SKM-1 (cell line): ENCODE results near the gene PTPRH.

Experiments
- DNase-seq: peaks from one replicate; lab custom pipeline; 2025; ENCODE audit not compliant: unreplicated experiment; lab: John Stamatoyannopoulos, UW

Gene PTPRH

GRCh38 chr19:55208880-55209692 is at the start of gene PTPRH:
Gene PTPRH (minus strand): TSS chr19:55209501. CDS start chr19:55209433, 68 bp downstream.
- DNase-seq, result no peak

- DNase-seq, result no peak
Observed at GRCh38 chr19:55258476-55258827, 49.2 kb upstream of the PTPRH start.

GRCh38 chr19:55257461-55258420 is 48.4 kb upstream of the PTPRH start:
- DNase-seq, result no peak

GRCh38 chr19:55256562-55257460 is 47.5 kb upstream of the PTPRH start:
- DNase-seq, result no peak

- no peak for DNase-seq
Observed at GRCh38 chr19:55255618-55256423, 46.5 kb upstream of the PTPRH start.

- no peak for DNase-seq
Observed at GRCh38 chr19:55254625-55254977, 45.3 kb upstream of the PTPRH start.

GRCh38 chr19:55253842-55254624 is 44.7 kb upstream of the PTPRH start:
- DNase-seq, result peak; percentile 64

GRCh38 chr19:55252760-55253663 is 43.7 kb upstream of the PTPRH start:
- DNase-seq, result no peak

- no peak for DNase-seq
Observed at GRCh38 chr19:55251341-55252081, 42.2 kb upstream of the PTPRH start.

GRCh38 chr19:55250262-55251036 is 41.1 kb upstream of the PTPRH start:
- no peak for DNase-seq

GRCh38 chr19:55249841-55250240 is 40.5 kb upstream of the PTPRH start:
- no peak for DNase-seq

- no peak for DNase-seq
Observed at GRCh38 chr19:55248704-55249103, 39.4 kb upstream of the PTPRH start.

- DNase-seq, result no peak
Observed at GRCh38 chr19:55248166-55248675, 38.9 kb upstream of the PTPRH start.

- no peak for DNase-seq
Observed at GRCh38 chr19:55247621-55248099, 38.4 kb upstream of the PTPRH start.

GRCh38 chr19:55246462-55247451 is 37.5 kb upstream of the PTPRH start:
- no peak for DNase-seq
